SJSA1 (cell line): ENCODE measurements around the gene LRP2. TPM values are rescaled to one million over a fixed set of nuclear protein-coding genes. Genes with fewer than 3 reads are reported as not detected.

Source experiments
- DNase-seq, 2 experiments: peaks; one replicate each; pipeline ENCODE4 v3.0.0-alpha.2; 2015 to 2020; ENCODE audit warnings: low spot score in 2 of 2, low read depth in 1 of 2
- H3K27ac ChIP-seq: fragments of 250-450 bp; sonication (Bioruptor Pico); 2 replicates; pipeline ENCODE4 v1.5.1; 2020; ENCODE audit warnings: mild to moderate bottlenecking, moderate library complexity
- H3K27me3 ChIP-seq: fragments of 250-450 bp; sonication (Bioruptor Pico); replicated peaks from 2 replicates; pipeline ENCODE4 v1.5.1; 2020; ENCODE audit warnings: mild to moderate bottlenecking, moderate library complexity
- H3K36me3 ChIP-seq: fragments of 250-450 bp; sonication (Bioruptor Pico); 2 replicates; pipeline ENCODE4 v1.5.1; 2020; ENCODE audit warnings: mild to moderate bottlenecking
- H3K4me1 ChIP-seq: fragments of 250-450 bp; sonication (Bioruptor Pico); replicated peaks from 2 replicates; pipeline ENCODE4 v1.6.1; 2021; ENCODE audit warnings: mild to moderate bottlenecking
- H3K4me3 ChIP-seq: fragments of 250-450 bp; sonication (Bioruptor Pico); 2 replicates; pipeline ENCODE4 v1.5.1; 2020; ENCODE audit warnings: mild to moderate bottlenecking
- H3K9me3 ChIP-seq: fragments of 250-450 bp; sonication (Bioruptor Pico); replicated peaks from 2 replicates; pipeline ENCODE4 v1.5.1; 2020; ENCODE audit warnings: mild to moderate bottlenecking
- total RNA-seq: library from RNA; depleted of rRNA; stranded (reverse); fragments of >200 nt; shearing (Covaris generic); gene quantifications from 2 replicates; pipeline ENCODE4 v1.2.3, GENCODE V29; 2014

LRP2 gene
- total RNA-seq, 1 experiment from 2014 or later = 0.11 TPM

DNA sequence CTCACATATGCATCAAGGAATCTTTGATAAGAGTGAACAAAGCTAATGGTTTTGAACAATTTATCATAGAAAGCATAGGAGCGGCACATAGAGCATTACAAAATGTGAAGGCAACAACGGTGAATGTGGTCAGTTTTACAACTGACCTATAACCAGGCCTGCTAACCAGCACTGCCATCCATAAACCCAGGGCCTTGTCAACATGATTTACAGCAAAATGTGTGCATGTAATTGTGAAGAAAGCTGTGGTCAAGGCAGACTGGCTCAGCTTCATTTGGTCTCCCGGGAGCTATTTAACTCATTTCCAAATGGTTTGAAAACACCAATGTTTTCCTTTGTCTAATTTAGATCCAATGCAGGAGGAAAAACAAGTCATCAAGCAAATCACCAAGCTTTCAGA, 173.2 kb downstream of the LRP2 start:
- Histone ChIP-seq H3K9me3 (no peaks in the 10 kb centered on the region), H3K4me3 (no peak overlapping the region), H3K36me3 (no peaks in the 10 kb centered on the region), H3K4me1 (no peaks in the 10 kb centered on the region), H3K27me3 (no peaks in the 10 kb centered on the region), H3K27ac (no peak overlapping the region)
- no peak for DNase-seq

DNA sequence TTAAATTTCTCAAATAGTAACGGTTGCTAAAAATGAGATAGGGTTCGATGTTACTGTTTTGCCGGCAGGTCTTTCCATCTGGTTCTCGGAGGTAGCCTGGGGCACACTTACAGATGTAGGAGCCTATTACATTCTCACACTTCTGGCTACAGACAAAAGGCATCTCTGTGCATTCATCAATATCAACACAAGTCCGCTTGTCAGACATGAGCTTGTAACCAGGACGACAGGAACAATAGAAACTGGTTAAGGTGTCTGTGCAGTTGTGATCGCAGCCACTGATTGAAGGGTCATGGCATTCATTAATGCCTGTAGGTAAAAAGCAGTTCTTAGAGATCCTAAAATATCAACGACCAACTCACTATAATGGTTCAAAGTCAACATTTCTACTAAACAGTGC, 176.6 kb downstream of the LRP2 start:
- Histone ChIP-seq H3K4me1 (no peaks in the 10 kb centered on the region), H3K36me3 (no peaks in the 10 kb centered on the region), H3K27me3 (no peaks in the 10 kb centered on the region), H3K4me3 (no peak overlapping the region), H3K9me3 (no peaks in the 10 kb centered on the region), H3K27ac (no peak overlapping the region)
- DNase-seq = no peak

DNA sequence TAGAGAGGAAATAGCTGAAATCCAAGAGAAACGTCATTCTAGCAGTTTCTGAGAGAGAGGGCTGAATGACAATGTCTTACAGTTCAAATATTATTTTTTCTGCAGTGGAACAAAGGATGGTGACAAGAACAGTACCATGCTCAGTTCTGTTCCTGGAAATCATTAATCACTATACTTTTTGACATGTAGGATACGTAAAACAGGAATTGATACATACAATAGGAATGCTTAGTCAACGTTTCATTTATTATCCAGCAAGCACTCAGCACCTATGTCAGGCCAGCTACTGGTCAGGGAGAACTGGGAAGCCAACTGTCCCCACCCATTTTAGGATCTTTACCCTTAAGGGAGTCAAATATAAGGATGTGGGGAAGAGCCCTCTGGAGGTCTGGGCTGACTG, 178.3 kb downstream of the LRP2 start:
- H3K36me3 ChIP-seq = no peaks in the 10 kb centered on the region
- H3K4me3 ChIP-seq = no peak overlapping the region
- no peaks in the 10 kb centered on the region for H3K4me1 ChIP-seq
- H3K9me3 ChIP-seq = no peaks in the 10 kb centered on the region
- H3K27me3 ChIP-seq = no peaks in the 10 kb centered on the region
- DNase-seq = no peak
- H3K27ac ChIP-seq = no peak overlapping the region

DNA sequence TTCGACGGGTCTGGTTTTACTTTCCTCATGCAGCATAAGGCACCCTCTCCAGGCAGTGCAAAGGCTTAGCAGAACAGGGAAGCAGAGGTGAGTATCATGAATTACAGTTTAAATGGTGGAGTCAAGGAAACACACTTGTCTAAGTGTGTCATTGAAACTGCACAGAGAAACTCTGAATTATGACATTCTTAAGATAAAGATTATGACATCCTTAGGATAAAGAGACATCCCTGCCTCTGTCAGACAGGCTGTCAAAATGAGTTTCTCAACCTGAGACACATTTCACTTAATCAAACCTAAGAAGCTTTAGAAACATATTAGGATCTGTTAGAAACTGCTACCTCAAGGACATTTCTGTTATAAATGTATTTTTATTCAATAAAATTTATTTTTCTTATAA, 179.8 kb downstream of the LRP2 start:
- Histone ChIP-seq H3K9me3 (no peaks in the 10 kb centered on the region), H3K4me1 (no peaks in the 10 kb centered on the region), H3K27me3 (no peaks in the 10 kb centered on the region), H3K27ac (no peak overlapping the region), H3K4me3 (no peak overlapping the region), H3K36me3 (no peaks in the 10 kb centered on the region)
- no peak for DNase-seq

DNA sequence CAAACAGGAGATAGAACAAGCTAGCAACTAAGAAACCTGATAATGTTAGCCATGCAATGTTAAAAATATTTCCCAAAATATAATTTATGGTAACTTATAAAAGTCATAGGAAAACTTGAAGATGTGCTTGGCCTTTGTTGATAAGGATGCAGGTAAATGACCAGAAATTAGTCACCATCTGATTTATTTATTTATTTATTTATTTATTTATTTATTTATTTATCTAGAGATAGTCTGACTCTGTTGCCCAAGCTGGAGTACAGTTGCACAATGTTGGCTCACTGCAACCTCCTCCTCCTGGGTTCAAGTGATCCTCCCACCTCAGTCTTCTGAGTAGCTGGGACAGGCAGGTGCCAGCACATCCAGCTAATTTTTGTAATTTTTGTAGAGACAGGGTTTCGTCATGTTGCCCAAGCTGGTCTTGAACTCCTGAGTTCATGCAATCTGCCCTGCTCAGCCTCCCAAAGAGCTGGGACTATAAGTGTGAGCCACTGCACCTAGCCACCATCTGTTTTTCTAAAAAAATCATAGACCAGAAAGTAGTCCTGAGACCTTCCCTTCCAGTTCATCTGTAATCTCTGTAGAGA, 183.4 kb downstream of the LRP2 start:
- DNase-seq = no peak
- no peaks in the 10 kb centered on the region; the same call in 1 of the 2 replicates for H3K27me3 ChIP-seq
- H3K9me3 ChIP-seq = no peaks in the 10 kb centered on the region
- H3K4me3 ChIP-seq = no peak overlapping the region
- H3K36me3 ChIP-seq = no peaks in the 10 kb centered on the region
- H3K4me1 ChIP-seq = no peaks in the 10 kb centered on the region
- H3K27ac ChIP-seq = no peak overlapping the region

DNA sequence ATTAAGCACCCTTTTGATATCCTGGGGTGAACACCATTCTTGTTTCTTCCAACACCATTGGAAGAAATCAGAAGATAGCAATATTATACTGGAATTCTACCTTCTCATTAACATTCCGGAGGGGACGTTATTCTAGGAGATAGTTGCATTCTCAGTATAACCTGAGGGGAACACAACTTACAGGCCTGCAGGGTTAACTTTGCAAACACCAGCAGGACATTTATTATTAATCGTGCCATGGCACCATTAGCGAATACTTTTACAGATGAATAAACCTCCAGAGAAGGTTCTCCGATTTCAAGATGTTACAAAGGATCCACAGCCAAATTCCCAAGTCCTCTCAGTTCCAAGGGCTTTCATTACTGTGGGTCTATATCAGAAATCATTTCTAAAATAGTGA, 184.0 kb downstream of the LRP2 start:
- Histone ChIP-seq H3K4me3 (no peak overlapping the region), H3K36me3 (no peaks in the 10 kb centered on the region), H3K4me1 (no peaks in the 10 kb centered on the region), H3K9me3 (no peaks in the 10 kb centered on the region), H3K27ac (no peak overlapping the region), H3K27me3 (no peaks in the 10 kb centered on the region; the same call in 1 of the 2 replicates)
- DNase-seq = no peak

DNA sequence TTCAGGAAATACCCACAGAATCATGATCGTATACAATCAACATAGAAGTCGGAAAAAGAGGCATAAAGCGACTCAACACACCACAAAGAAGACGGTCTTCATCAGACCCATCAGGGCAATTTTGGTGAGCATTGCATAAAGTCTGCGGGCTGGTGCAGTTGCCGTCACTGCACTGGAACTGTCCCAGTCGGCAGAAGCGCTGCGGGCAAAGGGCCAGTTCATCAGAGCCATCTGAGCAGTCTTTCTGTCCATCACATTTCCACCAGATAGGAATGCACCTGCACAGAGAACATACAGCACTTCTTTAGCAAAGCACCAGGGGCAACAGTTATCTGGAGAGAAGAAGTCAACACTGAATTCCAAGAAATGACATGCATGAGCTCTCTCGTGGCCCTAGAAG, 187.2 kb downstream of the LRP2 start:
- Histone ChIP-seq H3K4me1 (no peaks in the 10 kb centered on the region), H3K36me3 (no peaks in the 10 kb centered on the region), H3K4me3 (no peak overlapping the region), H3K9me3 (no peaks in the 10 kb centered on the region), H3K27me3 (no peaks in the 10 kb centered on the region; the same call in 1 of the 2 replicates), H3K27ac (no peak overlapping the region)
- no peak for DNase-seq

DNA sequence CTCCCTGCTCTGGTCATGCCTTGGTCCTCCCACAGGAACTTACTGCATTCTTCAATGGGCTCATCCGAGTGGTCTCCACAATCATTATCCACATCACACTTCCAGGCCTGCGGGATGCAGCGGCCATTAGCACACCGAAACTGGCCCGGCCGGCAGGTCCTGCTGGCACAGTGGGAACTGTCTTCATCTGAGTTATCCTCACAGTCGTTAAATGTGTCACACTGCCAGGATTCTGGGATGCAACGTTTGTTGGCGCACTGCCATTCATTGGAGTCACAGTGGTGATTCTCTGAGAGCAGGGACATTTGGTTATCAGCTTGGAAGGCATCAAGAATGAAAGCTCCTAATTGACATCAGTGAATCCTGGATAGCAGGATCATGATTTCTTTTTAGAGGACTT, 188.5 kb downstream of the LRP2 start:
- Histone ChIP-seq H3K9me3 (no peaks in the 10 kb centered on the region), H3K4me3 (no peak overlapping the region), H3K4me1 (no peaks in the 10 kb centered on the region), H3K27me3 (no peaks in the 10 kb centered on the region; the same call in 1 of the 2 replicates), H3K36me3 (no peaks in the 10 kb centered on the region), H3K27ac (no peak overlapping the region)
- no peak for DNase-seq

DNA sequence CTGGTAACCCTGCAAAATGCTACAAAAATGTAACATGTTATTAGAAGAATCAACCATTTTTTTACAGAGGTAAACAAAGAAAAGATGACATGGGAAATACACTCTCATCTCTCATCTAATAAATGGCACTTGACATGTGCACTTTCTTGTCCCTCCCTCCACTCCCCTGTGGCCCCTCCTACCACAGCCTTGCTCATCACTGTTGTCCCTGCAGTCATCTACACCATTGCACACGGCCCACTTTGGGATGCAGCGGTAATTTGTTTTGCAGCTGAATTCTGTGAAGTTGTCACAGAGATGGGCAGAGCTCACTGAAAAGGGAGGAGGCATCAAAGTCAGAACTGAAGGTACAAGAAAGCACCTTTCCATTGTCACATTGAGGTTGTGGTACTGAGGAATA, 189.4 kb downstream of the LRP2 start:
- DNase-seq = no peak
- no peaks in the 10 kb centered on the region; the same call in 1 of the 2 replicates for H3K27me3 ChIP-seq
- no peaks in the 10 kb centered on the region for H3K4me1 ChIP-seq
- H3K36me3 ChIP-seq = no peaks in the 10 kb centered on the region
- no peak overlapping the region for H3K4me3 ChIP-seq
- H3K9me3 ChIP-seq = no peaks in the 10 kb centered on the region
- H3K27ac ChIP-seq = no peak overlapping the region

DNA sequence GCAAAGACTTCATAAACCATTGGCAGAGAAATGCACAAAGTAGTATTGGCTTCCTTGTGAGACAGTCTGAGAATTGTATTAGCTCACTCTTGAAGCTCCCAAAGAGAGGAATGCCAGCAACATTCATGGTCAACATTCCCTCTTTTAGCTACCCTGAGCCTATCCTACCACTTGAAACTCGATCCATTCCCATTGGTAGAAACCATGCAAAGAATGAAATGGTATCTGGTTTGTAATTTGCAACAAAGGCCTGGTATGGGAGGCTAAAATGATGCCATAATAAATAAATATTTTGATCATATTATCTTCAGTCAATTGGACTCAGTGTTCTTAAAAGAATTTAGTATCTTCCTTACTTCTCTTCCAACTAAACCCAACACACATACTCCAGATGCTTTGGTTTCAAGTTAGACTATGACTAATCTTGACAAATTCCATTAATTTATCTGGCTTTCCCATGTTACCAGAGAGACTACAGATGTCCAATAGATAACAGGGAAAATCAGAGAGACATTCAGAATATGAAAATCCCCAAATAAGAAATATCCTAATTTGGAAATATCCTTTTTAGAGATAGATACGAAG, 190.1 kb downstream of the LRP2 start:
- Histone ChIP-seq H3K27me3 (no peaks in the 10 kb centered on the region; the same call in 1 of the 2 replicates), H3K9me3 (no peaks in the 10 kb centered on the region), H3K36me3 (no peaks in the 10 kb centered on the region), H3K27ac (no peak overlapping the region), H3K4me1 (no peaks in the 10 kb centered on the region), H3K4me3 (no peak overlapping the region)
- DNase-seq = no peak

DNA sequence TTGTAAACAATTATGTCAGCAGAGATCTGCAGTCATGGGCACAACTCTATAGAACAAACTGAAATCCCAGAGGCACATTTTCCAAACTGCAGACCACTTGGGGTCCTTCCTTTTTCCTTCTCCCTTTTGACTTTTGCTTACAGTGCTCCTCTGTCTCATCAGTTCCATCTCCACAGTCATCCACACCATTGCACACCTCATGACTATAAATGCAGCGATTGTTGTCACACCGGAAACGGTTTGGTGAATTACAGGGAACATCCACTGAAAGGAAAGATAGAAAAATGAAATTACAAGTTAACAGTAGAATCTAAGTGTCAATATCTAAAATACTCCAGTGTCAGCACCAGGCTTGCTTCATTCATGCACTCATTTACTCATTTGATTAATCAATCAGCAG, 196.5 kb downstream of the LRP2 start:
- no peak overlapping the region for H3K27ac ChIP-seq
- H3K36me3 ChIP-seq = no peaks in the 10 kb centered on the region
- no peaks in the 10 kb centered on the region for H3K9me3 ChIP-seq
- H3K4me3 ChIP-seq = no peak overlapping the region
- DNase-seq = no peak
- H3K4me1 ChIP-seq = no peaks in the 10 kb centered on the region
- H3K27me3 ChIP-seq = no peaks in the 10 kb centered on the region

DNA sequence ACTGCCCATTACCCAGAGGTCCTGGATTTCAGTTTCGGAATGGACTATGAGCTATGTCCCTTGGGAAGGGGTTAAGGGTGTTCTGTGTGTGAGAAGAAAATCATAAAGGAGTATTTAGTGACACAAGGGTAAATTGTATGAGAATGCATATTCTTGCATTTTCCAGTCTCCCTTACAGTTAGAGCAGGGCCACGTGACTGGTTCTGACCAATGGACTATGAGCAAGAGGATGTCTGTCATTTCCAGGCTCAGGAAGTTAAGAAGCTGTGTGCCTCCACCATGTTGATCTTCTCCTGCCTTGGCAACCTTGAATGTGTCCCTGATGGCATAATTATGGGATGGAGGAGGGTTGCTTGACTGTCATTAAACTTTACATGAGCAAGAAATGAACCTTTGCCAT, 198.0 kb downstream of the LRP2 start:
- Histone ChIP-seq H3K27ac (no peak overlapping the region), H3K27me3 (no peaks in the 10 kb centered on the region), H3K4me1 (no peaks in the 10 kb centered on the region), H3K9me3 (no peaks in the 10 kb centered on the region), H3K36me3 (no peaks in the 10 kb centered on the region), H3K4me3 (no peak overlapping the region)
- DNase-seq = no peak

DNA sequence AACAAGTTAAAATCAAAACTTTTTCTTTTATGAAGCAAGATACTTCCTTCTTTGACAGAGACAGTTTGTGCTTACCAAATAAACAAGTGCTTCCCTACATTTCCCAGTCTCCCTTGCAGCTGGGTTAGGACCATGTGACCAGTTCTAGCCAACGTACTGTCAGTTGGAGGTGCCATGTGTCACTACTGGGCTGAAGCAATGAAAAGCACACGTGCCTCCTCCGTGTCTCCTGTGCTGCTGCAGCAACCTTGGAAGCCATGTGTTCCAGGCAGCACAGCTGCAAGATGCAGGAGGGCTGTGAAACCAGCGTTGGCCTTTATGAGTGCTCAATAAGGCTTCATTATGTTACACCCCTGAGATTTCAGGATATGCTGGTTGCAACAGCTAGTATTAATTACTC, 199.7 kb downstream of the LRP2 start:
- H3K4me3 ChIP-seq = no peak overlapping the region
- H3K27ac ChIP-seq = no peak overlapping the region
- H3K4me1 ChIP-seq = no peaks in the 10 kb centered on the region
- no peaks in the 10 kb centered on the region for H3K27me3 ChIP-seq
- no peak for DNase-seq
- H3K9me3 ChIP-seq = no peaks in the 10 kb centered on the region
- H3K36me3 ChIP-seq = no peaks in the 10 kb centered on the region

DNA sequence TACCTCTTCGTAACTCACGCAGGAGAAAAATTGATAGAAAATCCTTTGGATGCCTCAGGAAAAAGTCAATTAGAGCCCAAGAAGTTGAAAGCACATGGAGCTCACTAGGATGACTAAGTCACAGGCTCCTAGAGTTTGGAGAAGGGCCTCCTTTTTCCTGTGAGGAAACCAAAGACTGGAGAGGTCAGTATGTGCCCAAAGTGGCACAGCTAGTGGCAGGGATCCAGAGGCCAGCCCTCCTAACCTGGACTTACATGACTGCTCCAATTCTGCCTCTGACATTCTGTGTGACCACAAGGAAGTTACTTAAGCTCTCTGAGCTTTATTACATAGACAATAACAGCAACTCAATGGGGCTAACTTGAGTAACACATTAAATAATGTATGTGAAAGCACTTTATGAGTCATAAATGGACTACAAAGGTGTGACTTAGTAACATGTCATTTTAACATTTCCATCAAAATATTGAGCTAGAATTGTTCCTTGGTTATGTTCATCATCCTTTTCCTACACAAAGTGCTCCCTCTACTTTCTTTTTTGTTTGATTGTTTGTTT, 201.3 kb downstream of the LRP2 start:
- no peak for DNase-seq
- Histone ChIP-seq H3K4me1 (no peaks in the 10 kb centered on the region), H3K9me3 (no peaks in the 10 kb centered on the region), H3K27ac (no peak overlapping the region), H3K36me3 (no peaks in the 10 kb centered on the region), H3K27me3 (no peaks in the 10 kb centered on the region), H3K4me3 (no peak overlapping the region)

DNA sequence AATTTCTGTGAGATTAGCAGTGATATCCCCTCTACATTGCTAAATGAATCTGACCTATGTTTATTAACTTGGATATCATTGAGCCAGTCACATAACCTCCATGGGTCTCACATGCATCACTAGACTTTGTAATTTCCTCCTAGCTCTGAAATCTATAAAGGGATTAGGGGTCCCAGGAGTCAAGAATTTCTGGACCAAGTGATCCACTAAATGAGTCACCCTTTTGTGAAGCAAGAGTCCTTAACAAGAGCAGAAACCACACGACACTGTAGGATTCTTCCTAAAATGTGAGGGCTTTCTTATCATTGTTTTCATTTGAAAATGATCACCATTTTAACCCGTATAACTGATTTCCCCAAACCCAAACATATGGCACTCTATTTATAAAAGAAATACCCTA, 202.6 kb downstream of the LRP2 start:
- Histone ChIP-seq H3K4me3 (no peak overlapping the region), H3K4me1 (no peaks in the 10 kb centered on the region), H3K27ac (no peak overlapping the region), H3K9me3 (no peaks in the 10 kb centered on the region), H3K27me3 (no peaks in the 10 kb centered on the region), H3K36me3 (no peaks in the 10 kb centered on the region)
- no peak for DNase-seq
